Vagina (tissue), 2 donors: ENCODE results near the gene ASCC2.

Experiments
- CTCF ChIP-seq, 3 experiments: fragments of 450-650 bp in 2 of 3; fragments of 200-600 bp in 1 of 3; sonication (generic) in 1 of 3; IDR thresholded peaks; one replicate each; pipeline ENCODE4 v1.5.1; 2017 to 2019; ENCODE audit warnings: antibody characterized with exemption in 3 of 3, mild to moderate bottlenecking in 2 of 3, moderate library complexity in 2 of 3
- POLR2AphosphoS5 ChIP-seq, 2 donors: sonication (generic); formaldehyde crosslinking; IDR thresholded peaks; one replicate each; pipeline ENCODE4 v1.9.0; 2017; ENCODE audit warnings: antibody characterized with exemption in 2 of 2, mild to moderate bottlenecking in 2 of 2, low read depth in 1 of 2; ENCODE audit not compliant: insufficient read depth in 1 of 2

DNA sequence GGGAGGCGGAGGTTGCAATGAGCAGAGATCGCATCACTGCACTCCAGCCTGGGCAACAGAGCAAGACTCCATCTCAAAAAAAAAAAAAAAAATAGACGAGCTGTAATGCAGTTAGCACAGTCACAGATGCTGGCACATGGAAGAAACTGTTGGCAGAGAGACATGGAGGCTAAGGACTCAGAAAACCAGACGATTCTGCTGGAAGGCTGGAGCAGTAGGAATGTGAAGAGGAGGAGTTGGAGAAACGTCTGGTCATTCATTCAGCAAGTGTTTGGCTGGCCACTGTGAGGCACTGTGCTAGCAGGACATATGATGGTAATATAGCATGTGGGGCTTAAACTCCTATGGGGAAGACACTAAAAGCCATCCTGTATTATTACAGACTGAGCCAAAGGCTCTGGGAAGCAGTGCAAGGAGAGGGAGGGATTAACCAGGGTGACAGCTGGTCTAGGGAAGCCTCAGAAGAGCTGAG, 65.9 kb downstream of the ASCC2 start:
- TF ChIP-seq CTCF (IDR thresholded peaks at IDR 0.05) (no peak), POLR2AphosphoS5 (IDR thresholded peaks at IDR 0.05; ENCODE audit: insufficient read depth in 1 of 2, low read depth in 1 of 2) (no peak)
